MCF 10A (cell line): ENCODE measurements around the gene FAHD2A. TPM values are rescaled to one million over a fixed set of nuclear protein-coding genes. Genes with fewer than 3 reads are reported as not detected.
"Not testable (repeated sequence)": the region's sequence is repeated elsewhere in the genome, so short reads cannot be mapped to it uniquely, and the experiment has no call there.

Source experiments
- BruUV-seq: library from RNA; stranded (reverse); fragments of 400-500 nt; replicated peaks from 2 replicates; lab custom pipeline; 2021; lab: Mats Ljungman, UMichigan
- CTCF ChIA-PET: fragments of 300-600 bp; sonication (Branson Sonifier 250); formaldehyde crosslinking; extraction: SDS; loops from one replicate; lab custom pipeline; 2021; ENCODE audit warnings: antibody characterized with exemption, inconsistent platforms; lab: Yijun Ruan, JAX
- POLR2A ChIA-PET: fragments of 300-600, 350-650 bp; sonication (Branson Sonifier 250); formaldehyde crosslinking; extraction: SDS; loops from one replicate; lab custom pipeline; 2020; ENCODE audit warnings: antibody characterized with exemption, inconsistent platforms; lab: Yijun Ruan, JAX
- DNase-seq: peaks from one replicate; pipeline ENCODE4 v3.0.0-alpha.2; 2018; ENCODE audit not compliant: unreplicated experiment
- H3K27ac Mint-ChIP-seq: one replicate; pipeline ENCODE4 v1.8.0; 2022; ENCODE audit warnings: mild to moderate bottlenecking, low read depth, mixed read lengths; ENCODE audit not compliant: unreplicated experiment
- H3K27me3 Mint-ChIP-seq: one replicate; pipeline ENCODE4 v1.8.0; 2022; ENCODE audit warnings: mixed read lengths; ENCODE audit not compliant: insufficient read depth, unreplicated experiment
- H3K36me3 Mint-ChIP-seq: one replicate; pipeline ENCODE4 v1.8.0; 2022; ENCODE audit warnings: mild to moderate bottlenecking, moderate library complexity, mixed read lengths; ENCODE audit not compliant: insufficient read depth, unreplicated experiment
- H3K4me1 Mint-ChIP-seq: one replicate; pipeline ENCODE4 v1.8.0; 2022; ENCODE audit warnings: mixed read lengths; ENCODE audit not compliant: insufficient read depth, unreplicated experiment
- H3K4me3 Mint-ChIP-seq: one replicate; pipeline ENCODE4 v1.8.0; 2022; ENCODE audit warnings: mild to moderate bottlenecking, moderate library complexity, mixed read lengths; ENCODE audit not compliant: unreplicated experiment
- H3K9me3 Mint-ChIP-seq: one replicate; pipeline ENCODE4 v1.8.0; 2022; ENCODE audit warnings: mixed read lengths; ENCODE audit not compliant: unreplicated experiment
- CTCF ChIP-seq: fragments of 200-600 bp; IDR thresholded peaks from one replicate; pipeline ENCODE4 v1.8.0; 2022; ENCODE audit warnings: antibody characterized with exemption, mild to moderate bottlenecking; ENCODE audit not compliant: unreplicated experiment
- intact Hi-C: fragments of 100-400 bp; cut with micrococcal nuclease; formaldehyde crosslinking; loops from 2 replicates; pipeline ENCODE4 v1.14.1; 2022
- total RNA-seq: library from RNA; stranded (reverse); gene quantifications from 2 replicates; pipeline ENCODE4 v1.2.3, GENCODE V29; 2022

The FAHD2A gene
- total RNA-seq, 1 experiment from 2014 or later = 24.1 TPM

DNA sequence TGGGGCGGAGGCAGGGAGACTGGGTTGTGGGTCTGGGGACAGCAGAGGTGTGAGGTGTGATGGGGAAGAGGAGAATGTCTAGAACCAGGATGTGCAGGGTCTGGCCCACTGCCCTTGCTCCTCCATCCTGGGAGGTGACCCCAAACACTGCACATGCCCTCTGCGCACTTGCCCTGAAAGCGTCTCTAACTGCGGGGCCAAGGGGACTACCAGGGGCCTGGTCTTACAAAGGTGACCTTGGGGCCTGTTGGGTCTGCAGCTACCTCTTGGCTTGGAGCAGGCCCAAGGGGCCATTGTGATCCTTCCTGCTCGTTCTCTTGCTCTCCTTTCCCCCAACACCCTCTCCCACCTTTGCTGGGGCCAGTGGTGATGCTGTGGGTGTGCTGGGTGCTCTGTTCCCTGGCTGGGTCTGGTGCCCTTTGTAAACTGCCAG, 48.0 kb upstream of the FAHD2A start:
- Mint-ChIP-seq H3K4me3 (no peak overlapping the region), H3K9me3 (no peaks in the 10 kb centered on the region), H3K4me1 (peaks cover 14% of the 10 kb centered on the region), H3K27me3 (no peaks in the 10 kb centered on the region), H3K27ac (no peak overlapping the region), H3K36me3 (peaks cover 7% of the 10 kb centered on the region)
- ChIA-PET POLR2A (no interaction called here), CTCF (interaction anchor here (0.7 kb wide), 1 partner anchor 9 kb away, joined by 3 read pairs; no protein-coding TSS in a partner anchor)
- DNase-seq = no peak
- no TSS peak for BruUV-seq
- TF ChIP-seq CTCF = no peak
- intact Hi-C loops = no loop called here

DNA sequence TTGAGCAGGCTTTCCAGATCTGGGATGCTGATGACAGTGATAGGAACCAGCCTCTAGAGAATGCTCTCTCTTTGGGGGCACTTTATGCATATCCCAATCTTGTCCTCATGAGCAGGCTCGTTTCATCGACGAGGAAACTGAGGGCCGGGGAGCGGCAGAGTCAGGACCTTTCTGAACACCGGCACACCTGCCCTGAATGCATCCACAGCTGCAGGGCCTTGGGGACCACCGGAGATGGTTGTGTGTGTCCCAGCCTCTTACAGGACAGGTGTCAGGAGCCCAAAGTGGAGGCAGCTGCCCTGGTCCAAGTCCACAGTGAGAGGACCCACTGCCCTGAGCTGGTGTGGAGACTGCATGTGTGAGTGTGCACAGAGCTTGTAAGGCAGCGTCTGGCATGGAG, 47.6 kb upstream of the FAHD2A start:
- TF ChIP-seq CTCF = no peak
- DNase-seq = no peak
- ChIA-PET POLR2A (no interaction called here), CTCF (interaction anchor here (0.7 kb wide), 1 partner anchor 10 kb away, joined by 3 read pairs; no protein-coding TSS in a partner anchor)
- H3K9me3 Mint-ChIP-seq = no peaks in the 10 kb centered on the region
- peaks cover 7% of the 10 kb centered on the region for H3K36me3 Mint-ChIP-seq
- H3K27ac Mint-ChIP-seq = no peak overlapping the region
- no TSS peak for BruUV-seq
- no peaks in the 10 kb centered on the region for H3K27me3 Mint-ChIP-seq
- peaks cover 14% of the 10 kb centered on the region for H3K4me1 Mint-ChIP-seq
- no peak overlapping the region for H3K4me3 Mint-ChIP-seq
- intact Hi-C loops = no loop called here

DNA sequence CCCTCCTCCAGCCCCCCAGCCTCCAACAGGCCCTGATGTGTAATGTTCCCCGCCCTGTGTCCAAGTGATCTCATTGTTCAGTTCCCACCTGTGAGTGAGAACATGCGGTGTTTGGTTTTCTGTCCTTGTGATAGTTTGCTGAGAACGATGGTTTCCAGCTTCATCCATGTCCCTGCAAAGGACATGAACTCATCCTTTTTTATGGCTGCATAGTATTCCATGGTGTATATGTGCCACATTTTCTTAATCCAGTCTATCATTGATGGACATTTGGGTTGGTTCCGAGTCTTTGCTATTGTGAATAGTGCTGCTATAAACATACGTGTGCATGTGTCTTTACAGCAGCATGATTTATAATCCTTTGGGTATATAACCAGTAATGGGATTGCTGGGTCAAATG, 47.0 kb upstream of the FAHD2A start:
- H3K27me3 Mint-ChIP-seq, CTCF ChIA-PET, H3K4me3 Mint-ChIP-seq, DNase-seq, POLR2A ChIA-PET, H3K36me3 Mint-ChIP-seq, H3K27ac Mint-ChIP-seq, BruUV-seq, intact Hi-C loops, H3K9me3 Mint-ChIP-seq: not testable (repeated sequence)
- peaks cover 19% of the 10 kb centered on the region for H3K4me1 Mint-ChIP-seq

GRCh38 chr2:95356821-95357700, 45.4 kb upstream of the FAHD2A start:
- ChIA-PET POLR2A (interaction anchor here (0.7 kb wide), 1 partner anchor 12 kb away, joined by 3 read pairs; no protein-coding TSS in a partner anchor), CTCF (interaction anchor here (0.6 to 1.7 kb wide), 5 partner anchors 12 to 124 kb away, joined by 3 to 7 read pairs (median 4); no protein-coding TSS in a partner anchor)
- H3K27me3 Mint-ChIP-seq = no peaks in the 10 kb centered on the region

More at GRCh38 chr2:95356821-95357700, 45.4 kb upstream of the FAHD2A start:
- no peaks in the 10 kb centered on the region for H3K9me3 Mint-ChIP-seq
- H3K4me3 Mint-ChIP-seq = no peak overlapping the region
- no TSS peak for BruUV-seq
- no peak for TF ChIP-seq CTCF
- H3K27ac Mint-ChIP-seq = no peak overlapping the region
- H3K36me3 Mint-ChIP-seq = peaks cover 7% of the 10 kb centered on the region
- peaks cover 22% of the 10 kb centered on the region for H3K4me1 Mint-ChIP-seq
- DNase-seq = no peak
- intact Hi-C loops = no loop called here
